Upper lobe of right lung (tissue), 1 donor: ENCODE measurements around the gene FTCDNL1. TPM values are rescaled to one million over a fixed set of nuclear protein-coding genes. Genes with fewer than 3 reads are reported as not detected.

ENCODE experiments used
- ATAC-seq: fragments of 200-7000 bp; cut with Tn5 transposase; one replicate; pipeline ENCODE4 v1.9.1; 2020; ENCODE audit warnings: mild to moderate bottlenecking, moderate library complexity
- DNase-seq: peaks from one replicate; pipeline ENCODE4 v3.0.0-alpha.2; 2020
- H3K27ac ChIP-seq: fragments of 200-600 bp; one replicate; pipeline ENCODE4 v1.8.0; 2022
- H3K27me3 ChIP-seq: fragments of 200-600 bp; one replicate; pipeline ENCODE4 v1.8.0; 2022; ENCODE audit warnings: mild to moderate bottlenecking
- H3K36me3 ChIP-seq: fragments of 200-600 bp; one replicate; pipeline ENCODE4 v1.8.0; 2022
- H3K4me1 ChIP-seq: fragments of 200-600 bp; one replicate; pipeline ENCODE4 v1.8.0; 2022
- H3K4me3 ChIP-seq: fragments of 200-600 bp; one replicate; pipeline ENCODE4 v1.8.0; 2022; ENCODE audit warnings: mild to moderate bottlenecking
- H3K9me3 ChIP-seq: fragments of 200-600 bp; one replicate; pipeline ENCODE4 v1.8.0; 2022
- CTCF ChIP-seq: fragments of 200-600 bp; IDR thresholded peaks from one replicate; pipeline ENCODE4 v1.8.0; 2022; ENCODE audit warnings: antibody characterized with exemption
- intact Hi-C: fragments of 100-400 bp; cut with DNase I; formaldehyde crosslinking; loops from one replicate; pipeline ENCODE4 v1.11.0; 2022
- total RNA-seq: library from RNA; stranded (reverse); fragmentation: NEBNext Ultra II Directional; extraction: Animal tissue kit (Norgen Biotek cat#: 25700); gene quantifications from one replicate; pipeline ENCODE4 v1.2.1, GENCODE V29; 2021
- donor health status: DM: no; HTN: yes; CAD: no; lungs with severe emphysema.

Gene FTCDNL1
- total RNA-seq, 1 donor from 2014 or later, result 2.1 TPM

GRCh38 chr2:199756211-199756610 lies 94.8 kb downstream of the FTCDNL1 start:
- no peaks in the 10 kb centered on the region for H3K4me1 ChIP-seq
- TF ChIP-seq CTCF, result no peak
- ATAC-seq (peak; percentile 37), DNase-seq (no peak)
- H3K4me3 ChIP-seq, result no peak overlapping the region
- H3K36me3 ChIP-seq, result no peaks in the 10 kb centered on the region
- no peaks in the 10 kb centered on the region for H3K27me3 ChIP-seq
- no peak overlapping the region for H3K27ac ChIP-seq
- no peaks in the 10 kb centered on the region for H3K9me3 ChIP-seq
- intact Hi-C loops, result no loop called here

GRCh38 chr2:199754766-199755165 lies 96.2 kb downstream of the FTCDNL1 start:
- Histone ChIP-seq H3K9me3 (no peaks in the 10 kb centered on the region), H3K27ac (no peak overlapping the region), H3K4me3 (no peak overlapping the region), H3K27me3 (no peaks in the 10 kb centered on the region), H3K36me3 (no peaks in the 10 kb centered on the region), H3K4me1 (no peaks in the 10 kb centered on the region)
- TF ChIP-seq CTCF, result no peak
- intact Hi-C loops, result no loop called here
- no peak for ATAC-seq
- DNase-seq, result no peak

GRCh38 chr2:199751492-199752120 lies 99.4 kb downstream of the FTCDNL1 start:
- Histone ChIP-seq H3K4me3 (no peak overlapping the region), H3K36me3 (no peaks in the 10 kb centered on the region), H3K9me3 (no peaks in the 10 kb centered on the region), H3K27me3 (no peaks in the 10 kb centered on the region), H3K4me1 (no peaks in the 10 kb centered on the region), H3K27ac (no peak overlapping the region)
- TF ChIP-seq CTCF, result no peak
- DNase-seq (no peak), ATAC-seq (no peak)
- intact Hi-C loops, result no loop called here

- no peaks in the 10 kb centered on the region for H3K27me3 ChIP-seq
- ATAC-seq, result no peak
- H3K9me3 ChIP-seq, result no peaks in the 10 kb centered on the region
- intact Hi-C loops, result no loop called here
- no peak for TF ChIP-seq CTCF
- no peak for DNase-seq
- no peaks in the 10 kb centered on the region for H3K36me3 ChIP-seq
- no peaks in the 10 kb centered on the region for H3K4me1 ChIP-seq
- no peak overlapping the region for H3K27ac ChIP-seq
- H3K4me3 ChIP-seq, result no peak overlapping the region
Measured at GRCh38 chr2:199749571-199749970, 101.4 kb downstream of the FTCDNL1 start.

GRCh38 chr2:199744724-199745123 lies 106.3 kb downstream of the FTCDNL1 start:
- H3K4me3 ChIP-seq, result no peak overlapping the region
- intact Hi-C loops, result no loop called here
- no peak for ATAC-seq

More at GRCh38 chr2:199744724-199745123, 106.3 kb downstream of the FTCDNL1 start:
- TF ChIP-seq CTCF, result no peak
- peaks cover under 1% of the 10 kb centered on the region for H3K4me1 ChIP-seq
- no peaks in the 10 kb centered on the region for H3K36me3 ChIP-seq
- H3K27ac ChIP-seq, result no peak overlapping the region
- no peaks in the 10 kb centered on the region for H3K9me3 ChIP-seq
- H3K27me3 ChIP-seq, result no peaks in the 10 kb centered on the region
- DNase-seq, result no peak
